Measurements from ENCODE around the gene NCOA7.

DNA sequence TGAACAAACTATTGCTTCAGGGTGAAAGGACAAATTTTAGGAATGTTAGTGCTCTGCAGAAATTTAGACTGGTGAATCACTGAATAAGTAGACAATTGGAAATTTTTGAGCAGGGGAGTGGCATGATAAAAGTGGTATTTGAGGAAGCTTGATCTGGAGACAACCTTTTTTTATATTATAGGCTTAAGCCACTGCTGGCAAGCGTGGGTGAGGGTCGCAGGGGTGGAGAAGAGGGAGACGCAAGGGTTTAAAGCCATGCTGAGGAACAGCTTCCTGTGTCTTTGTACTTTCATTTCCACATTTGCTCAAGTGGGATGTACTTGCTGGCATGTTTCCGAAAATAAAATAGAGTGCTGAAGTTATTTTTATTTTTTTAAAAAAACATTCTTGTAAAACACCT is 23.7 kb downstream of the NCOA7 start:
- TF ChIP-seq JUND (IDR thresholded peaks at IDR 0.05) = no peak
- no peak for TF ChIP-seq YY1 (IDR thresholded peaks at IDR 0.05; ENCODE audit: extremely low read depth, insufficient replicate concordance, low read depth, low read length)
- no peak for TF ChIP-seq POLR2AphosphoS5 (IDR thresholded peaks at IDR 0.05; ENCODE audit: low read depth, low read length)
- TF ChIP-seq, protein P1, sequence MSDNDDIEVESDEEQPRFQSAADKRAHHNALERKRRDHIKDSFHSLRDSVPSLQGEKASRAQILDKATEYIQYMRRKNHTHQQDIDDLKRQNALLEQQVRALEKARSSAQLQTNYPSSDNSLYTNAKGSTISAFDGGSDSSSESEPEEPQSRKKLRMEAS (IDR thresholded peaks at IDR 0.05) = no peak
- no peak for TF ChIP-seq EZH2phosphoT487 (IDR thresholded peaks at IDR 0.05; ENCODE audit: borderline replicate concordance)
- TF ChIP-seq, protein P2, sequence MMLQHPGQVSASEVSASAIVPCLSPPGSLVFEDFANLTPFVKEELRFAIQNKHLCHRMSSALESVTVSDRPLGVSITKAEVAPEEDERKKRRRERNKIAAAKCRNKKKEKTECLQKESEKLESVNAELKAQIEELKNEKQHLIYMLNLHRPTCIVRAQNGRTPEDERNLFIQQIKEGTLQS (IDR thresholded peaks at IDR 0.05) = no peak
- TF ChIP-seq, protein P3, sequence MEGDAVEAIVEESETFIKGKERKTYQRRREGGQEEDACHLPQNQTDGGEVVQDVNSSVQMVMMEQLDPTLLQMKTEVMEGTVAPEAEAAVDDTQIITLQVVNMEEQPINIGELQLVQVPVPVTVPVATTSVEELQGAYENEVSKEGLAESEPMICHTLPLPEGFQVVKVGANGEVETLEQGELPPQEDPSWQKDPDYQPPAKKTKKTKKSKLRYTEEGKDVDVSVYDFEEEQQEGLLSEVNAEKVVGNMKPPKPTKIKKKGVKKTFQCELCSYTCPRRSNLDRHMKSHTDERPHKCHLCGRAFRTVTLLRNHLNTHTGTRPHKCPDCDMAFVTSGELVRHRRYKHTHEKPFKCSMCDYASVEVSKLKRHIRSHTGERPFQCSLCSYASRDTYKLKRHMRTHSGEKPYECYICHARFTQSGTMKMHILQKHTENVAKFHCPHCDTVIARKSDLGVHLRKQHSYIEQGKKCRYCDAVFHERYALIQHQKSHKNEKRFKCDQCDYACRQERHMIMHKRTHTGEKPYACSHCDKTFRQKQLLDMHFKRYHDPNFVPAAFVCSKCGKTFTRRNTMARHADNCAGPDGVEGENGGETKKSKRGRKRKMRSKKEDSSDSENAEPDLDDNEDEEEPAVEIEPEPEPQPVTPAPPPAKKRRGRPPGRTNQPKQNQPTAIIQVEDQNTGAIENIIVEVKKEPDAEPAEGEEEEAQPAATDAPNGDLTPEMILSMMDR (IDR thresholded peaks at IDR 0.05 in 2 of 3, conservative IDR thresholded peaks at IDR 0.05 in 1 of 3; ENCODE audit: borderline replicate concordance in 1 of 3, insufficient read depth in 1 of 3, low read depth in 2 of 3, low read length in 2 of 3) = no peak
- no peak for TF ChIP-seq POLR2A (IDR thresholded peaks at IDR 0.05; ENCODE audit: borderline replicate concordance, extremely low read depth, insufficient read depth, insufficient read length)
- TF ChIP-seq TCF7L2 (IDR thresholded peaks at IDR 0.05; ENCODE audit: borderline replicate concordance, extremely low read depth, insufficient read depth, insufficient read length) = no peak
- TF ChIP-seq ZNF274 (IDR thresholded peaks at IDR 0.05; ENCODE audit: low read depth, low read length) = no peak
- no peak for TF ChIP-seq EGR1 (IDR thresholded peaks at IDR 0.05; ENCODE audit: low read depth)
